Osteoblast (primary cell): ENCODE measurements around the gene AATK. TPM values are rescaled to one million over a fixed set of nuclear protein-coding genes. Genes with fewer than 3 reads are reported as not detected.

ENCODE experiments used
- DNase-seq: peaks from one replicate; pipeline ENCODE4 v3.0.0; 2011; ENCODE audit warnings: low spot score, mixed read lengths; ENCODE audit not compliant: insufficient read length; ENCODE audit errors: missing footprints
- H2AFZ ChIP-seq: 2 replicates; pipeline ENCODE4 v1.6.0; 2011; ENCODE audit warnings: mild to moderate bottlenecking, low read length
- H3K27ac ChIP-seq: 2 replicates; pipeline ENCODE4 v1.5.1; 2011; ENCODE audit warnings: mild to moderate bottlenecking, low read depth, low read length, moderate library complexity
- H3K27me3 ChIP-seq: 2 replicates; pipeline ENCODE4 v1.6.0; 2012; ENCODE audit warnings: mild to moderate bottlenecking, control low read depth, inconsistent platforms, low read length, moderate library complexity; ENCODE audit not compliant: insufficient read depth
- H3K36me3 ChIP-seq: 2 replicates; pipeline ENCODE4 v1.5.1; 2011; ENCODE audit warnings: mild to moderate bottlenecking, low read length, control low read depth, moderate library complexity; ENCODE audit not compliant: insufficient read depth
- H3K4me1 ChIP-seq: 2 replicates; pipeline ENCODE4 v1.5.1; 2011; ENCODE audit warnings: mild to moderate bottlenecking, low read length, control low read depth, moderate library complexity; ENCODE audit not compliant: insufficient read depth
- H3K4me2 ChIP-seq: 2 replicates; pipeline ENCODE4 v1.6.0; 2011; ENCODE audit warnings: mild to moderate bottlenecking, low read length; ENCODE audit not compliant: insufficient read depth
- H3K4me3 ChIP-seq: fragments of 200-600 bp; sonication (generic); 3 replicates; pipeline ENCODE4 v1.5.1; 2012; ENCODE audit warnings: mild to moderate bottlenecking, low read length, inconsistent platforms; ENCODE audit not compliant: insufficient read depth
- H3K79me2 ChIP-seq: 2 replicates; pipeline ENCODE4 v1.6.0; 2012; ENCODE audit warnings: mild to moderate bottlenecking, low read length, control low read depth, inconsistent platforms; ENCODE audit not compliant: insufficient read depth
- H3K9me3 ChIP-seq: 2 replicates; pipeline ENCODE4 v1.5.1; 2011; ENCODE audit warnings: low read depth, low read length, control low read depth
- H4K20me1 ChIP-seq: 2 replicates; pipeline ENCODE4 v1.6.0; 2012; ENCODE audit warnings: mild to moderate bottlenecking, low read length, control low read depth; ENCODE audit not compliant: insufficient read depth
- total RNA-seq: library from RNA; depleted of rRNA; stranded (reverse); fragments of >200 nt; gene quantifications from 2 replicates; pipeline ENCODE4 v1.2.3, GENCODE V29; 2012
- TF ChIP-seq, protein P1 (sequence below): IDR thresholded peaks from 2 replicates; pipeline ENCODE4 v1.5.1; 2011; ENCODE audit warnings: mild to moderate bottlenecking, low read depth, low read length, moderate library complexity; ENCODE audit errors: extremely low read depth

The AATK gene
- total RNA-seq, 1 donor: under 0.01 TPM

DNA sequence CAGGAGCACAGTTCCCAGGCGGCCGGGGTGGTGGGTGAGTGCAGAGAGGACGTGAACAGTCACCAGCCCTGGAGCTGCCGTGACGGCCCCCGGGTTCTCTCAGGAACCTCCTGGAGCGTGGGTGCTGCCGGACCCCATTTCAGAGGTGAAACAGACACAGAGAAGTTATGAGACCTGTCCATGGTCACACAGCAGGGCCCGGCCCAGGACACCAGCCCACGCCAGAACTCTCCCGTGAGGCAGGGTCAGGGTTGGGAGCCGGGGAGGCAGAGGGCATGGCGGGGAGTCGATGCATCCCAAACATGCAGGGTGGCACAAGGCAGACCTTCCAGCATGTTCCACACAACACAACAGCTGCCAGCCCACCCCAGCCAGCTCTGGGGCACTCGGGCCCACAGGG is 4.5 kb downstream of the AATK start:
- no peak overlapping the region for H2AFZ ChIP-seq
- TF ChIP-seq, protein P1, sequence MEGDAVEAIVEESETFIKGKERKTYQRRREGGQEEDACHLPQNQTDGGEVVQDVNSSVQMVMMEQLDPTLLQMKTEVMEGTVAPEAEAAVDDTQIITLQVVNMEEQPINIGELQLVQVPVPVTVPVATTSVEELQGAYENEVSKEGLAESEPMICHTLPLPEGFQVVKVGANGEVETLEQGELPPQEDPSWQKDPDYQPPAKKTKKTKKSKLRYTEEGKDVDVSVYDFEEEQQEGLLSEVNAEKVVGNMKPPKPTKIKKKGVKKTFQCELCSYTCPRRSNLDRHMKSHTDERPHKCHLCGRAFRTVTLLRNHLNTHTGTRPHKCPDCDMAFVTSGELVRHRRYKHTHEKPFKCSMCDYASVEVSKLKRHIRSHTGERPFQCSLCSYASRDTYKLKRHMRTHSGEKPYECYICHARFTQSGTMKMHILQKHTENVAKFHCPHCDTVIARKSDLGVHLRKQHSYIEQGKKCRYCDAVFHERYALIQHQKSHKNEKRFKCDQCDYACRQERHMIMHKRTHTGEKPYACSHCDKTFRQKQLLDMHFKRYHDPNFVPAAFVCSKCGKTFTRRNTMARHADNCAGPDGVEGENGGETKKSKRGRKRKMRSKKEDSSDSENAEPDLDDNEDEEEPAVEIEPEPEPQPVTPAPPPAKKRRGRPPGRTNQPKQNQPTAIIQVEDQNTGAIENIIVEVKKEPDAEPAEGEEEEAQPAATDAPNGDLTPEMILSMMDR: no peak
- H4K20me1 ChIP-seq: no peaks in the 10 kb centered on the region
- no peaks in the 10 kb centered on the region for H3K9me3 ChIP-seq
- no peak overlapping the region for H3K4me3 ChIP-seq
- H3K27ac ChIP-seq: no peak overlapping the region
- H3K4me2 ChIP-seq: no peak overlapping the region
- no peaks in the 10 kb centered on the region for H3K79me2 ChIP-seq
- DNase-seq: no peak
- H3K27me3 ChIP-seq: peaks cover 20% of the 10 kb centered on the region
- H3K36me3 ChIP-seq: no peaks in the 10 kb centered on the region
- H3K4me1 ChIP-seq: no peaks in the 10 kb centered on the region

DNA sequence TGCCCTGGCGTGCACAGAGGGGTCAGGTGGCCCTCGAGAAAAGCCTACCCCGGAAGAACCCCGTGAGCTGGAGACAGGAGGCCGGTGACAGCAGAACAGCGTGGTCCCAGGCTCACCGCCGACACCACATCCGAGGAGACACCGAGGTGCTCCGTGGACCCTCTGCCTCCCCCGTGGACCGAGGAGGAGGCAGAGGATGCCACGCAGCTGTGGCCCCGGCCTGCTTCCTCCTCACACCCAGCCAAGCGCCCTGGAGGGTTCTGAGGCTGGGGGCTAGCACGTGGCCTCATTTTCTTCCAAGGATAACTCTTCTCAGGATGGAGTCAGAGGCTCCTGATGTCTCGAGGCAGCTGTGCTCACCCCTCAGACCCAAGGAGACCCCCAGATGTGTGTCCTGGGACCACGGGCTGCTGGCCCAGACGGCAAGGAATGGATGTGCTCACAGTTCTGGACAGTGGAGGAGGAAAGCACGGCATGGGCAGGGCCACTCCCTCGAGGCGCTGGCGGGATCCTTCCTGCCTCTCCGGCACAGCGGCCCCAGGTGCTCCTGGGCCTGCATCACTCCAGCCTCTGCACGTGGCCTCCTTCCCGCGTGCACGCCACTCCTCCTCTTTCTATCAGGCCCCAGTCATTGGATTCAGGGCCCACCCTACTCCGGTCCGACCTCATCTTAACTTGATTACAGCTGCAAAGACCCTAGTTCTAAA is 5.1 kb downstream of the AATK start:
- Histone ChIP-seq H3K9me3 (no peaks in the 10 kb centered on the region), H3K79me2 (no peaks in the 10 kb centered on the region), H3K36me3 (no peaks in the 10 kb centered on the region), H3K4me2 (no peak overlapping the region), H2AFZ (no peak overlapping the region), H3K4me3 (no peak overlapping the region), H3K4me1 (no peaks in the 10 kb centered on the region), H3K27me3 (peaks cover 19% of the 10 kb centered on the region), H4K20me1 (no peaks in the 10 kb centered on the region), H3K27ac (no peak overlapping the region)
- no peak for DNase-seq
- TF ChIP-seq, protein P1: no peak

DNA sequence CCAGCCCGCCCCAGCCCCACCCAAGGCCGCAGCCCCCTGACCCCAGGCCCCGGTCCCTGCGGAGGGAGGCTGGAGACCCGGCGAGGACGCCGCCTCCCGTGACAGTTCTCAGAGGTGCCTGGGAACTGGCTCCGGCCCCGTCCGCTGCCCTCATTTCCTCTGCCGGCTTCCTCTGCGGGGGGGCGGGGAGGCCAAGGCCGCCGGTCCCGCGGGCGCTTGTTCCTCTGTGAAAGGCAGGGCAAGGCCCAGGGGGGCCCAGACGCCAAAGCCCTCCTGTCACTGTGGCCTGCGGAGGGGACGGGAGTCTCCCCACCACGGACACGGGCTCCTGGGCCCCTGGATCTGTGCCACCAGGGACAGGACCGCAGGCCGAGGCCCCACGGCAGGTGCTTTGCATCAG is 5.7 kb downstream of the AATK start:
- Histone ChIP-seq H3K4me3 (no peak overlapping the region), H4K20me1 (no peaks in the 10 kb centered on the region), H3K4me1 (no peaks in the 10 kb centered on the region), H3K79me2 (no peaks in the 10 kb centered on the region), H3K27ac (no peak overlapping the region), H3K27me3 (peaks cover 14% of the 10 kb centered on the region), H3K4me2 (no peak overlapping the region), H2AFZ (no peak overlapping the region), H3K36me3 (no peaks in the 10 kb centered on the region), H3K9me3 (no peaks in the 10 kb centered on the region)
- DNase-seq: peak; percentile 94
- TF ChIP-seq, protein P1: no peak

DNA sequence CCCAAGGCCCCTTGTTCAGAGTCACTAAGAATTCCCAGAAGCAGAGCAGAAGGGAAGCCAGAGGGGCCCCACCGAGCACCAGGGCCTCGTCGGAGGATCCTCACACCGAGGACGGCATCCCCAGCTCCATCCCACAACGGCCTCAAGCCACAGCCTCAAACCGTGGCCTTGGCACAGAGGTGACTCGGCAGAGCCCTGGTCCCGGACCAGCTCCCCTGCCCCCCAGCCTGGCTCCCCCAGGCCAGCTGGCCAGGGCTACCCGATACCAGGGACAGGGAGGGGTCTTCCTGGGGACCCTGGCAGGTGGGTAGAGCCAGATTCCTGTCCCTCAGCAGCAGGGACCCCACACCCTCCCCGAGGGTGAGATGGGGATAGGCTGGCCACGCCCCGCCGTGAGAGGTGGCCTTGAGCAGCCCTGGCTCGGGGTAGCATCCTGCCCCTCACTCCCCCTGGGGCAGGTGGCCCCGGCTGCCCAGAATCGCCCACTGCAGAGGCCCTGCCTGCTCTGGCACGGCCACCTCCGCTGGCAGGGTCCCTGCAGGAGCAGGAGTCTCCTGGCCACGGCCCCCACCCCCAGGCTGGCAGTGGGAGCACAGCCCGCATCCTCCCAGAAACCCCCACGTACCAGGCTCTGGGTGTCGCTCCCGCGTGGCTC is 6.3 kb downstream of the AATK start:
- Histone ChIP-seq H3K79me2 (no peaks in the 10 kb centered on the region), H2AFZ (no peak overlapping the region), H3K27me3 (peaks cover 9% of the 10 kb centered on the region), H3K4me3 (no peak overlapping the region), H4K20me1 (no peaks in the 10 kb centered on the region), H3K36me3 (no peaks in the 10 kb centered on the region), H3K9me3 (no peaks in the 10 kb centered on the region), H3K4me1 (no peaks in the 10 kb centered on the region), H3K27ac (no peak overlapping the region), H3K4me2 (no peak overlapping the region)
- no peak for DNase-seq
- TF ChIP-seq, protein P1: no peak
